ENCODE results near the gene NTRK2. TPM values are rescaled to one million over a fixed set of nuclear protein-coding genes. Genes with fewer than 3 reads are reported as not detected.

The NTRK2 gene
- total RNA-seq, 4 donors from 2014 or later = 2.9 to 15.9 (median 8.4) TPM

DNA sequence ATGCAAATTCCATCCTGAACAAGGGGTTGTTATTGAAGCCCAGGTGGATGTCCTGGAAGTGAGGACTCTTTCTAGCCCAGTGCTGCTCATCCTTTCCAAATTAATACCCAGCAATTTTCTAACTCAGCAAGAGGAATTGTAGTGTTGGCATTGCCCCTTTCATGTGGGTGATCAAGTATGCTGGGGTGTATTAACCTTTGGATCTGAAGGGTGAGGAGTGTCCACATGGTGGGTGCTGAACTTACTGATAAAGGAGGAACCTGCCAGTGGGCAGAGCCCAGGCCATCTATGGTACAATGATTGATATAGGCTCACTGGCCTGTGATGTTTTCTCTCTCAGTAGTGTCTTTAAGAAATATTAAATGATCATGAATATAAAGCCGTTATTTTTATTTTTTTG lies 210.1 kb downstream of the NTRK2 start:
- H3K36me3 ChIP-seq = no peaks in the 10 kb centered on the region
- WGBS, 2 donors = 71 to 93% methylated on average over 1 of the region's 1 CpG

DNA sequence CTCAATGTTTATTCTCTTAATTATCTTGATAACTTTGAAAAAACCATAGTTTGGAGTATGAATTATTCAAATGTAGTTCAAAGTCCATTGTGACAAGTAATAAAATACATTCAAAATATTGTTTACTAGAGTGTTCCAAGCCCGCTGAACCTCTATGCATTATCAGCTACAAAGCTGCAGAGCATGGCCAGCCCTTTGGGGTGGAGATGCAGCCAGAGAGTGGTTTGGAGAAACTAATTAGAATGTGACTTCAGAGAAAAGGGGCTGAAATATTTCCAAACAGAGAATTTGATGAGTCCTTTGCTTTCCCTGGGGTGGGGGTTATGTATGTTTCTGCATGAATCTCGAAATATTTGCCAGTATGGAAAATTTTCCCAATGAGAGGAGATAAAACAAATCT lies 211.3 kb downstream of the NTRK2 start:
- H3K9me3 ChIP-seq = no peaks in the 10 kb centered on the region
- WGBS, 2 donors = 54 to 85% methylated on average over 2 of the region's 2 CpGs
- no peak for DNase-seq
- TF ChIP-seq POLR2A (IDR thresholded peaks at IDR 0.05) (no peak), CTCF (IDR thresholded peaks at IDR 0.05) (no peak)
- intact Hi-C loops (cut with DNase I) = no loop called here
- H3K4me3 ChIP-seq = no peak overlapping the region
- no peaks in the 10 kb centered on the region for H3K27me3 ChIP-seq
- no peak overlapping the region for H3K27ac ChIP-seq
- no peaks in the 10 kb centered on the region for H3K4me1 ChIP-seq
- no peaks in the 10 kb centered on the region for H3K36me3 ChIP-seq

More for the DNA sequence above, 210.1 kb downstream of the NTRK2 start:
- Histone ChIP-seq H3K27ac (no peak overlapping the region), H3K9me3 (no peaks in the 10 kb centered on the region), H3K4me3 (no peak overlapping the region), H3K4me1 (no peaks in the 10 kb centered on the region), H3K27me3 (no peaks in the 10 kb centered on the region)
- intact Hi-C loops (cut with DNase I) = no loop called here
- DNase-seq = no peak
- TF ChIP-seq CTCF (IDR thresholded peaks at IDR 0.05) = no peak
- TF ChIP-seq POLR2A (IDR thresholded peaks at IDR 0.05) = no peak

GRCh38 chr9:84886866-84887265 lies 217.3 kb downstream of the NTRK2 start:
- 89 to 97% methylated on average over 8 of the region's 8 CpGs for WGBS, 2 donors
- H3K27me3 ChIP-seq = no peaks in the 10 kb centered on the region

GRCh38 chr9:84891924-84892323 lies 222.4 kb downstream of the NTRK2 start:
- H3K4me3 ChIP-seq = no peak overlapping the region
- no peak for TF ChIP-seq CTCF (IDR thresholded peaks at IDR 0.05)
- TF ChIP-seq POLR2A (IDR thresholded peaks at IDR 0.05) = no peak
- no peaks in the 10 kb centered on the region for H3K27me3 ChIP-seq
- no peaks in the 10 kb centered on the region for H3K9me3 ChIP-seq
- H3K36me3 ChIP-seq = no peaks in the 10 kb centered on the region
- no peak for DNase-seq
- intact Hi-C loops (cut with DNase I) = no loop called here
- 82 to 94% methylated on average over 1 of the region's 1 CpG for WGBS, 2 donors
- no peak overlapping the region for H3K27ac ChIP-seq
- no peaks in the 10 kb centered on the region for H3K4me1 ChIP-seq

More at GRCh38 chr9:84886866-84887265, 217.3 kb downstream of the NTRK2 start:
- no peaks in the 10 kb centered on the region for H3K36me3 ChIP-seq
- no peak overlapping the region for H3K27ac ChIP-seq
- H3K4me3 ChIP-seq = no peak overlapping the region
- no peak for DNase-seq
- intact Hi-C loops (cut with DNase I) = no loop called here
- no peaks in the 10 kb centered on the region for H3K4me1 ChIP-seq
- H3K9me3 ChIP-seq = no peaks in the 10 kb centered on the region
- TF ChIP-seq CTCF (IDR thresholded peaks at IDR 0.05) = no peak
- TF ChIP-seq POLR2A (IDR thresholded peaks at IDR 0.05) = no peak

DNA sequence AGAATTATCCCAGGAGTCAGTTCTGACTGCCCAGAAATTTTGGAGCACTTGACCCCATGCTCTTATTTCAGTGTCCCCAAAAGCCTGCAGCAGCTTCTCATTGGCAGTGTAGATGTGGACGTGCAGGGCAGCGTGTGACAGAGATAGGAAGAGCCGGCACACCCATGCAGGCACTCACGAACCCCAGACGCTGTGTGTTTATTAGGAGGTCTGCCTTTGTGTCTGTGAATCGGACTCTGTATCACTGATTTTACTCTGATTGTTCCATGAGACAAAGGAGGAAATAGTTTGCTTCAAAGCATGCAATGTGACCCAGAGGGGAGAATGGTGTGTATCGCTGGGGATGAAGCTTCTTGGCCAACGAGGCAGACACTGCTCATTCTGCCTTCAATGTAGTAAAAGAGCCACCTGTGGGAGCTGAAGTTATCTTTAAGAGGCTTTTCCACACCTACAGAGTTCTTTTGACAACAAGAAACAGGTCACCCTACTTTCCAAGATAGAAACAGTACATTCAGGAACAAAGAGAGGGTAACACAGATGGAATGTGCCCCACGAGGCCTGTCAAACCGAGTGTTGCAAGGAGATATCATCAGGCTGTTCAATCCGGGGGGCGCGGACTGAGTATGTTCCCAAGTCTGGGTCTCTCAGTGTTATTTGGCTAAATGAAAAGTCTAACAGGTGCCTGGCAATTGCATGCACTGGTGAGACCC lies 224.0 kb downstream of the NTRK2 start:
- TF ChIP-seq POLR2A (IDR thresholded peaks at IDR 0.05) (no peak), CTCF (IDR thresholded peaks at IDR 0.05) (no peak)
- WGBS, 2 donors = 77 to 80% methylated on average over 9 to 13 of the region's 13 CpGs
- no peak for DNase-seq

More for the DNA sequence above, 224.0 kb downstream of the NTRK2 start:
- no peaks in the 10 kb centered on the region for H3K9me3 ChIP-seq
- intact Hi-C loops (cut with DNase I) = no loop called here
- no peaks in the 10 kb centered on the region for H3K36me3 ChIP-seq
- no peaks in the 10 kb centered on the region for H3K27me3 ChIP-seq
- H3K27ac ChIP-seq = no peak overlapping the region
- no peak overlapping the region for H3K4me3 ChIP-seq
- no peaks in the 10 kb centered on the region for H3K4me1 ChIP-seq
